ENCODE measurements around the gene ZNF335.

- no peak for TF ChIP-seq CTCF (IDR thresholded peaks at IDR 0.05)
- no peak for TF ChIP-seq POLR2A (IDR thresholded peaks at IDR 0.05)
Measured at GRCh38 chr20:45913116-45913515, 58.9 kb downstream of the ZNF335 start.

Measured in Peyer's patch (tissue), 4 donors.